ENCODE data around the gene SPPL2B.
"Not testable (repeated sequence)": the region's sequence is repeated elsewhere in the genome, so short reads cannot be mapped to it uniquely, and the experiment has no call there.

The SPPL2B gene

GRCh38 chr19:2338751-2339643 lies 10.5 kb downstream of the SPPL2B start:
- no peak for DNase-seq

DNA sequence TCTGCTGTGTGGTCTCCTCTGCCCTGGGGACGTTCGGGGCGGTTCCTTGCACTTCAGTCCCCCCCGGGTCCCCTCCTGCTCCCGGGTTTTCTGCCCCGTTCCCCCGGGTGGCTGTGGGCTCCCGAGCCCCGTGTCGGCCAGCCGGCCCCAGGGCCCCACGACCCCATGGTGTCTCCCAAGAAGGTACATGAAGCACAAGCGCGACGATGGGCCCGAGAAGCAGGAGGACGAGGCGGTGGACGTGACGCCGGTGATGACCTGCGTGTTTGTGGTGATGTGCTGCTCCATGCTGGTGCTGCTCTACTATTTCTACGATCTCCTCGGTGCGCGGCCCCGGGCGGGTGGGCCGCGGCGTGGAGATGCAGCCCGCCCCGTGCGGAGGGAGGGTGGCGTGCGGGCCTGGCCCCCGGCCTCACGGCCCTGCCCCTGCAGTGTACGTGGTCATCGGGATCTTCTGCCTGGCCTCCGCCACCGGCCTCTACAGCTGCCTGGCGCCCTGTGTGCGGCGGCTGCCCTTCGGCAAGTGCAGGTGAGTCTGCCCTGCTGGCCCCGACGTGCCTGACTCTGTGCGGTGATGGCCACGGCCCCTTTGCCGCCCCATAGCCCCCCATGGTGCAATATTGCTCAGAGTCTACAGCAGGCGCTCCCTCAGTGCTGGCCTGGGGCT lies 11.3 kb downstream of the SPPL2B start:
- no peak for DNase-seq

DNA sequence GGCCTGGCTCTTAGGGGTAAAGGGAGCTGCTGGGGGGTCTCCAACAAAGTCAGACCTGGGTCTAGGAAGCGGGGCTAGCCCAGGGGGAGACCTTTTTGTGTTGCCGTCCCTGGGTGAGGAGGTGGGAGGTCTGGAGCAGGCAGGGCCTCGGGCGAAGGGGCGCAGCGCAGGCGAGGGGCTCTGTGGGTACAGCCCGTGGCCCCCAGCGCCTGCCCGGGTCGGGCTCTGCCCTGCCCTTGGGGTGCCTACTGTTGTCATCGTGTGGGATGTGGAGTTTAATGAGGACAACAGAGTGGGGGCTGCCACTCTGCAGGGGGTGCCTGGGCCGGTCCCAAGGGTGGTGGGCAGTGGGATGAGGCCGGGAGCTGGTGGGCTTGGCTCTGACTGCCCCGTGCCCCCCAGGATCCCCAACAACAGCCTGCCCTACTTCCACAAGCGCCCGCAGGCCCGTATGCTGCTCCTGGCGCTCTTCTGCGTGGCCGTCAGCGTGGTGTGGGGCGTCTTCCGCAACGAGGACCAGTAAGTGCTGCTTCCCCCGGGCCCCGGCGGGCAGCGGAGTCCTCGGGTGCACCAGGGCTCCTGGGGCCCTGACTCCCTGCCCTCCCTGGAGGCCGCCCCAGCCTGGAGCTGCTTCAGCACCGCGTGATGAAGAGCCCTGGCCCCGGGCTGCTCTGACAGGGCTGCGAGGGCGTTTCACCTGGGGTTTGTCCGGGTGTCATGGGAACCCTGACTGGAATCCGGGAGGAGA lies 12.2 kb downstream of the SPPL2B start:
- DNase-seq = no peak

DNA sequence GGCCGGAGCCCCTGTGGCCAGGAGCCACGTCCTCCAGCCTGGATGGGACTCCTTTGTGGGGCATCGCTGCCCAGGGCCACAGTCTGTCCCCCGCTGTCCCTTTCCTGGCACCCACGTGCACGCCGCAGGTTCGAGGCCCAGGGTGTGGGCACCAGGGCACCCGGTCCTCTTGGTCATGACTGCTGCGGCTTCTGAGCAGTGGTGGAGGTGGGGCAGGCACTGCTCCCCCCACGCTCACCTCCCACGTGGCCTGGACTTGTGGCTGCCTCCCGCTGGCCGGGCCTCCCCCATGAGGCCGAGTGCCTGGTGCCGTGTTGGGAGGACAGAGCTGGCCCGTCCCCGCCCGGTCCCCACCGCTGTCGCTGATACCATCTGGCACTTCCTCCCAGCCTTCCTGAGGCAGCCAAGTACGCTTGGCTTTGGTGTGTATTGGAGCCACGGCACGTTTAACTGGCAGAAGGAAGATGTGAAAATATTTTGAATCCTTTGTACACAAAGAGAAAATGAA lies 12.8 kb downstream of the SPPL2B start:
- peak; percentile 73 for DNase-seq

DNA sequence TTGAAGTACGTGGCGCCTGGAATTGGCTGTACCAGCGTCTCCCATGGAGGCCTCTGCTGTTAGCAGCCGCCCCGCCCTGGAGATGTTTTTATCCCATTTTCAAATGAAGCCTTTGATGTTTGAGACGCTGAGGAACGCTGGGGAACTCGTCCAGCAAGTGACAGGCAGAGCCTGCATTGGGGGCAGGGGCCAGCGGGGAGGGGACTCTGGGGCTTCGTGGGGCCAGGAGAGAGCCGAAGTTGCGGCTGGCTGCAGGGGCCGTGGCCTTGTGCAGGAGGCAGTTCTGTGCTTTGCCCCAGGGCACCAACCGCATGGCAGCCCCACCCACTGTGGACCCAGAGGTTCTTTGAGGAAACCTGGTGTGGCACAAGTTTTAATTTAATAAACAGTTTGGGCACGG lies 13.5 kb downstream of the SPPL2B start:
- DNase-seq = no peak

- no peak for DNase-seq
These were observed 14.3 kb downstream of the SPPL2B start for GRCh38 chr19:2342656-2343288.

GRCh38 chr19:2343289-2343982 lies 15.0 kb downstream of the SPPL2B start:
- DNase-seq = no peak

DNA sequence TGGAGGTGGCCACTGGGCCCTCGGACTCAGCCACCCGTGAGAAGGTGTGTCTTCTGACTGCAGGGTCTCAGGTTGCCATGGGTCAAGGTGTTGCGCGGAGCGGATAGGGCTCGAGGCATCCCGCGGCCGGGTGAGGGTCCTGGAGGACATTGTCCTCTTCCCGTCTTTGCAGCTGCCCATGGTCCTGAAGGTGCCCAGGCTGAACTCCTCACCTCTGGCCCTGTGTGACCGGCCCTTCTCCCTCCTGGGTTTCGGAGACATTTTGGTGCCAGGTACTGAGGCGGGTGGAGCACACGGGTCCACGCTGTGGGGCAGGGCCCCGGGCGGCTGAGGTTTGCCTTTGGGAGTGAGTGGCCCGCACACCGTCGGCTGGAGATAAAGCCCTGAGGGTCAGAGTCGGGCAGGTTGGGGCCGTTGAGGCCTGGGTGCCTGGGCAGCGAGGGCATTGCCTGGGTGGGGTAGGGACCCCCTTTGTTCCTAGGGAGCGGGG lies 15.9 kb downstream of the SPPL2B start:
- no peak for DNase-seq

DNA sequence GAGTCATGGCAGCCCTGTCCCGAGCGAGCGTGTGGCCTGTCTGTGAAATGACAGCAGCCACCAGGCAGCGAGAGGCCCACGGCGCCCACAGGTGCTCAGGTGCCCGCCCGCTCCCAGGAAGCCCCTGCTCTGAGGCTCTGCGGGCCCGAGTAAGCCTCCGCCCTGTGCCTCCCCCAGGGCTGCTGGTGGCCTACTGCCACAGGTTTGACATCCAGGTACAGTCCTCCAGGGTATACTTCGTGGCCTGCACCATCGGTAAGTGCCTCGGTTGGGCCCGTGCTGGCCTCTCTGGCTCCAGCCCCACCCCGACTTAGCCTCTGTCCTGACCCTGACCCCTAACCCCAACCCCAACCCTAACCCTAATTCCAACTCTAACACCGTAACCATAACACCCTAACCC lies 16.6 kb downstream of the SPPL2B start:
- DNase-seq = no peak

DNA sequence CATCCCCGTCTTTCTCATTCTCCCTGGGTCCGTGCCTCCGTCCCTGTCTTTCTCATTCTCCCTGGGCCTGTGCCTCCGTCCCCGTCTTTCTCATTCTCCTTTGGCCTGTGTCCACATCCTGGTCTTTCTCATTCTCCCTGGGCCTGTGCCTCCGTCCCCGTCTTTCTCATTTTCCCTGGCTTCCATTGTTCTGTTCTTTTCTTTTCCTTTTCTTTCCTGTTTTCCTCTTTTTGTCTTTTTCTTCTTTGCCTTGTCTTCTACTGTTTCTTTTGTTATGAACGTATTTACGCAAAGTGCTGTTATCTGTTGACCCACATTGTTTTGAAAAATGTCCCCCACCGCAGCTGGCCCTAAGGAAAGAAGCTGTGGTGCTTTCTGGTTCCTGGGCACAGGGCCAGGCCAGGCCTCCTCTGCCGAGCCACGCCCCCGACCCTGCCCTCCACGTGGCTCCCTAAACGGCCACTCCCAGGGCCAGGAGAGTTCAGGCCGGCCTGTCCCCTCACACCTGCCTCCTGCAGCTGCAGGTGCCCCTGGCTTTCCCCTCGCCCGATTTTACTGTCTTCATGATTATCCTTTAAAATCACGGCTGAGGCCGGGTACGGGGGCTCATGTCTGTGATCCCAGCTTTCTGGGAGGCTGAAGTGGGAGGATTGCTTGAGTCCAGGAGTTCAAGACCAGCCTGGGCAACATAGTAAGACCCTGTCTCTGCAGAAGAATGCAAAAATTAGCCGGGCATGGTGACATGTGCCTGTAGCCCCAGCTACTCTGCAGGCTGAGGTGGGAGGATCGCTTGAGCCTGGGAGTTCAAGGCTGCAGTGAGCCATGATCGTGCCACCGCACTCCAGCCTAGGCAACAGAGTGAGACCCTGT lies 17.5 kb downstream of the SPPL2B start:
- peak; percentile 94 for DNase-seq

- DNase-seq = not testable (repeated sequence)
These were observed 21.3 kb downstream of the SPPL2B start for GRCh38 chr19:2349818-2350217.

- no peak for DNase-seq
These were observed 22.2 kb downstream of the SPPL2B start for GRCh38 chr19:2350656-2351055.

DNA sequence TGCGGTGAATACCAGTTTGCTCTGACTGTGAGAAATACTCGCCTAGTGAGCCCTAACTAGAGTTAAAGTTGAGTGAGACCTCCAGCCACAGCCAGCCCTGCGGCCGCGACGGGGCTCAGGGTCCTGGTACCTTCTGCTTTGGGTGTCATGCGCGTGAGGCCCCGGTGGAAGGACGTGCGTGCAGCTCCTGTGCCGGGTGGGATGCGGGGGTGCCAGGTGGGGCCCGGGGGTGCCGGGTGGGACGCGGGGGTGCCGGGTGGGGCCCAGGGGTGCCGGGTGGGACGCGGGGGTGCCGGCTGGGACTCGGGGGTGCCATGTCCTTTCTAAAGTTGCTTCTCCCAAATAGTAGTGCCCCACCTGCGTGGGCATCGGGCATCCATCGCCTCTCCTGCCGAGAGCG lies 23.1 kb downstream of the SPPL2B start:
- DNase-seq = no peak

DNA sequence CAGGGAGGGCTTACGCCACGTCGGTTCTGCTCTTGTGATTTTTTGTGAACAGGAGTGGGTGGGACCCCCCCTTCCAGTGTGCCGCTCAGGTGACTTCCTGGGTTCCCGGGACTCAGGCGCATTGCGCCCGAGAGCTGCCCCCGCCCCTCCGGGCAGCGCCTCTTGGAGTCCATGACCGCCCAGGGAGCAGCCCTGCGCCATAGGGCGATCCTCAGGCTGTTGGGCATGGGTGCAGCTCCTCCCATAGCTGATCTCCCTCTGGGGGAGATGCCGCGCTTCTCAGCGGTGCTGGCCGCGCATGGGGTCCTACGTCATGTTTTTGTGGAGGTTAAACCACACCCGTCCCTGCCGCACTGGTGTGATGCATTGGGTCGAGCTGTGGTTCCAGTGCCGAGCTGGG lies 23.6 kb downstream of the SPPL2B start:
- DNase-seq = no peak

GRCh38 chr19:2353159-2353886 lies 24.8 kb downstream of the SPPL2B start:
- DNase-seq = no peak

GRCh38 chr19:2353887-2354592 lies 25.6 kb downstream of the SPPL2B start:
- no peak for DNase-seq

- no peak for DNase-seq
These were observed 26.2 kb downstream of the SPPL2B start for GRCh38 chr19:2354670-2355069.

DNA sequence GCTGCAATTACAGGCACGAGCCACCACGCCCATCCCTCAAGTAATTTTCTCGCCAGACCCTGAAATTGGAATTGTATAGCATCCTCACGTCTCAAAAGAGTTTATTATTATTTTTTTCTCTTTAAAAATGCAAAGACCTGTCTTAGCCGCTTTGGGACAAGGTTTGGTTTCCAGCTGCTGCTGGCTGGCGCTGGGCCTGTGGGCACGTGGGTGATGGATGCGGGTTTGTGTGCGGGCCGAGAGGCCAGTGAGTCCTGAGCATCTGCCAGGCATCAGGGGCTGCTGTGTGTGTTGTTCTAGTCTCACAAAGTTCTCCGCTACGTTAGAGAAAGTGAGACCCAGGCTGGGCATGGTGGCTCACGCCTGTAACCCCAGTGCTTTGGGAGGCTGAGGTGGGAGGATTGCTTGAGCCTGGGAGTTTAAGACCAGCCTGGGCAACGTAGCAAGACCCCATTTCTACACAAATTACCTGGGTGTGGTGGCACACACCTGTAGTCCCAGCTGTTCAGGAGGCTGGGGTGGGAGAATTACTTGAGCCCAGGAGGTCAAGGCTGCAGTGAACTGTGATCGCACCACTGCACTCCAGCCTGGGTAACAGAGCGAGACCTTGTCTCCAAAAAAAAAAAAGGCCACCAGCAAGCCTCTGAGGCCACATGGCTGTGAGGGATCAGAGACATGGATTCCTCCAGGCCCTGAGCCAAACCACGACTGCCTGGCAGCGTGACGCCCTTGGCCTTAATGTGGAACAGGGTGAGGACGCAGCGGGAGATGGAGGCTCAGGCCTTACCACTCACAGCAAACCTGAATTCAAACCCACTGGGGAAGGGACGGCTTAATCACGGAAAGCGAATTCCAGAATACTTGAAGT lies 26.9 kb downstream of the SPPL2B start:
- peak; percentile 51 for DNase-seq

Data from hematopoietic multipotent progenitor cell treated with erythropoietin and hydrocortisone succinate and interleukin-3 and kit ligand, for 8 days (in vitro differentiated cells).